PFSK-1 (cell line): ENCODE measurements around the gene BRAF.

Experiments used
- POLR2AphosphoS5 ChIP-seq: IDR thresholded peaks from 2 replicates; pipeline ENCODE4 v1.6.1; 2012; ENCODE audit warnings: low read depth, mild to moderate bottlenecking, control low read depth, low read length, moderate library complexity
- TF ChIP-seq, protein P1 (sequence below), 2 experiments: IDR thresholded peaks; 2 replicates each; pipeline versions ENCODE4 v1.6.1 to v1.8.0; 2011 to 2012; ENCODE audit warnings: low read depth in 2 of 2, low read length in 2 of 2, control low read depth in 1 of 2, inconsistent platforms in 1 of 2, mild to moderate bottlenecking in 1 of 2, moderate library complexity in 1 of 2; ENCODE audit not compliant: insufficient read depth in 1 of 2

GRCh38 chr7:140773104-140773503 lies 151.6 kb downstream of the BRAF start:
- no peak for TF ChIP-seq POLR2AphosphoS5
- TF ChIP-seq, protein P1, sequence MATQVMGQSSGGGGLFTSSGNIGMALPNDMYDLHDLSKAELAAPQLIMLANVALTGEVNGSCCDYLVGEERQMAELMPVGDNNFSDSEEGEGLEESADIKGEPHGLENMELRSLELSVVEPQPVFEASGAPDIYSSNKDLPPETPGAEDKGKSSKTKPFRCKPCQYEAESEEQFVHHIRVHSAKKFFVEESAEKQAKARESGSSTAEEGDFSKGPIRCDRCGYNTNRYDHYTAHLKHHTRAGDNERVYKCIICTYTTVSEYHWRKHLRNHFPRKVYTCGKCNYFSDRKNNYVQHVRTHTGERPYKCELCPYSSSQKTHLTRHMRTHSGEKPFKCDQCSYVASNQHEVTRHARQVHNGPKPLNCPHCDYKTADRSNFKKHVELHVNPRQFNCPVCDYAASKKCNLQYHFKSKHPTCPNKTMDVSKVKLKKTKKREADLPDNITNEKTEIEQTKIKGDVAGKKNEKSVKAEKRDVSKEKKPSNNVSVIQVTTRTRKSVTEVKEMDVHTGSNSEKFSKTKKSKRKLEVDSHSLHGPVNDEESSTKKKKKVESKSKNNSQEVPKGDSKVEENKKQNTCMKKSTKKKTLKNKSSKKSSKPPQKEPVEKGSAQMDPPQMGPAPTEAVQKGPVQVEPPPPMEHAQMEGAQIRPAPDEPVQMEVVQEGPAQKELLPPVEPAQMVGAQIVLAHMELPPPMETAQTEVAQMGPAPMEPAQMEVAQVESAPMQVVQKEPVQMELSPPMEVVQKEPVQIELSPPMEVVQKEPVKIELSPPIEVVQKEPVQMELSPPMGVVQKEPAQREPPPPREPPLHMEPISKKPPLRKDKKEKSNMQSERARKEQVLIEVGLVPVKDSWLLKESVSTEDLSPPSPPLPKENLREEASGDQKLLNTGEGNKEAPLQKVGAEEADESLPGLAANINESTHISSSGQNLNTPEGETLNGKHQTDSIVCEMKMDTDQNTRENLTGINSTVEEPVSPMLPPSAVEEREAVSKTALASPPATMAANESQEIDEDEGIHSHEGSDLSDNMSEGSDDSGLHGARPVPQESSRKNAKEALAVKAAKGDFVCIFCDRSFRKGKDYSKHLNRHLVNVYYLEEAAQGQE (IDR thresholded peaks at IDR 0.05; ENCODE audit: insufficient read depth in 1 of 2, low read depth in 2 of 2, low read length in 2 of 2), result no peak
